GM10266 (cell line): ENCODE measurements around the gene PLEKHD1.

Experiments
- DNase-seq: peaks from one replicate; pipeline ENCODE4 v3.0.0; 2012; ENCODE audit errors: extremely low spot score
- TF ChIP-seq, protein P1 (sequence below): IDR thresholded peaks from 2 replicates; pipeline ENCODE4 v1.5.1; 2012; ENCODE audit warnings: mild to moderate bottlenecking, low read depth; ENCODE audit not compliant: control insufficient read depth, insufficient read depth; ENCODE audit errors: missing control alignments

The PLEKHD1 gene

DNA sequence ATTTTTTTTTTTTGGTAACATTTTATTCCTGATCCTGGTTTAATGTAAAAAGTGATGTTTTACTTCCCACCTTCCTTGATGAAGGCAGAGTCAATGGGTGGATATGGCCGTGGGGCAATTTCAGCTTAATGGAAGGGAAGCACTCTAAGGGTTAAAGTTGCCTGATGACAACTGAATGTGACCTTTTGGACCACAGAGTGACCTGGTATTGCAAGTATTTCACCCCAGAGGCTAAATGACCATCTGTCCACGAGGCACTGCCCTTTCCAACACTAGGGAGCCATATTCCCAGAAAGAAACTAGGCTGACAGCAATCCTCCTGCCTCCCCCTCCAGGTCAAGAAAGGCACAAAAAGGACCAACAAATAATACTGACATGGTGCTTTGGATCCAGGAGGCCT, 85.3 kb downstream of the PLEKHD1 start:
- TF ChIP-seq, protein P1, sequence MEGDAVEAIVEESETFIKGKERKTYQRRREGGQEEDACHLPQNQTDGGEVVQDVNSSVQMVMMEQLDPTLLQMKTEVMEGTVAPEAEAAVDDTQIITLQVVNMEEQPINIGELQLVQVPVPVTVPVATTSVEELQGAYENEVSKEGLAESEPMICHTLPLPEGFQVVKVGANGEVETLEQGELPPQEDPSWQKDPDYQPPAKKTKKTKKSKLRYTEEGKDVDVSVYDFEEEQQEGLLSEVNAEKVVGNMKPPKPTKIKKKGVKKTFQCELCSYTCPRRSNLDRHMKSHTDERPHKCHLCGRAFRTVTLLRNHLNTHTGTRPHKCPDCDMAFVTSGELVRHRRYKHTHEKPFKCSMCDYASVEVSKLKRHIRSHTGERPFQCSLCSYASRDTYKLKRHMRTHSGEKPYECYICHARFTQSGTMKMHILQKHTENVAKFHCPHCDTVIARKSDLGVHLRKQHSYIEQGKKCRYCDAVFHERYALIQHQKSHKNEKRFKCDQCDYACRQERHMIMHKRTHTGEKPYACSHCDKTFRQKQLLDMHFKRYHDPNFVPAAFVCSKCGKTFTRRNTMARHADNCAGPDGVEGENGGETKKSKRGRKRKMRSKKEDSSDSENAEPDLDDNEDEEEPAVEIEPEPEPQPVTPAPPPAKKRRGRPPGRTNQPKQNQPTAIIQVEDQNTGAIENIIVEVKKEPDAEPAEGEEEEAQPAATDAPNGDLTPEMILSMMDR: no peak
- no peak for DNase-seq

DNA sequence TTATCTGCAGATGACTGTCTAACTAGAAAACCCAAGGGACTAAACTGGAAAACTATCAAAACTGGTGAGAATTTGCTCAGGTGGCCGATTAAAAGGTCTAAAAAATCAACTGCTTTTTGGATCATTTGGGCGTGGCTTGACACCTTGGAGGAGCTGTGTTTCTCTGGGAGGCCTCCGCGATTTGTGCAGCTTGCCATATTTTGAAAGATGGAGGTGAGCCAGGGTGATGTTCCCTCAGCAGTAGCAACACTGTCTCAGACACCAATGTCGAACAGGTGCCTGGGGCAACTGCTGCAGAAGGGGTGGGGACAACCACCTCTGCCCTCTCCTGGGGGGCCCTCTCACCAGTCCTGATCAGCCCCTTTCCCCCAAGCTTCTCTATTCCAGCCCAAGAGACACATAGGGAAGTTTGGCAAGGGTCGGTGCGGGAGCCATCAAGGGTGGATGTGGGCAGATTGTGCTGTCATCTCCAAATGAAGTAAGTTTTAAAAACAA, 86.4 kb downstream of the PLEKHD1 start:
- DNase-seq: no peak
- TF ChIP-seq, protein P1: no peak

DNA sequence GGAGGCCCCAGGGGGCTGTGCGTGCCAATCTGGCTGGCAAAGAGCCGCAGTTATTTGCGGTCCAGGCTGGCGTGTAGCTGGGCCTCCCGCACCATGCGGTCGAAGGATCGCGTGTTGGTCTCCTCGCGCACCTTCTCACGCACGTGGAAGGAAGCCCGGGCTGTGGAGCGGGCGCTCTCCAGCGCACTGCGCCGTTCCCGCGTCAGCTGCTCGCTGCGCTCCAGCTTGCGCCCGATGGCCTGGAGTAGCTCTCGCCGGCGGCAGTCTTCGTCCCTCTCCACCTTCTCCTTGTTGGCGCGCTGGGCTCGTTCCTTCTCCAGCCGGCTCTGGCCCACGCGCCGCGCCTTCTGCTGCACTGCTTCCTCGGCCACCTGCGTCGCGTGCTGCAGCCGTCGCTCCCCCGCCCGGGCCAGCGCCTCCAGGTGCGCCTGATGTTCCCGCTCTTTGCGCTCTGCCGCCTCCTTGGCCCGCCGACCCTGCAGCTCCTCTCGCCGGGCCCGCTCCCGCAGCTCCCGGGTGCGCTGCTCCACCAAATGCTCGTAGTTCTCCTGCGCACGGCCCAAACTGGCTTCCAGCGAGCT, 87.0 kb downstream of the PLEKHD1 start:
- TF ChIP-seq, protein P1: no peak
- no peak for DNase-seq

DNA sequence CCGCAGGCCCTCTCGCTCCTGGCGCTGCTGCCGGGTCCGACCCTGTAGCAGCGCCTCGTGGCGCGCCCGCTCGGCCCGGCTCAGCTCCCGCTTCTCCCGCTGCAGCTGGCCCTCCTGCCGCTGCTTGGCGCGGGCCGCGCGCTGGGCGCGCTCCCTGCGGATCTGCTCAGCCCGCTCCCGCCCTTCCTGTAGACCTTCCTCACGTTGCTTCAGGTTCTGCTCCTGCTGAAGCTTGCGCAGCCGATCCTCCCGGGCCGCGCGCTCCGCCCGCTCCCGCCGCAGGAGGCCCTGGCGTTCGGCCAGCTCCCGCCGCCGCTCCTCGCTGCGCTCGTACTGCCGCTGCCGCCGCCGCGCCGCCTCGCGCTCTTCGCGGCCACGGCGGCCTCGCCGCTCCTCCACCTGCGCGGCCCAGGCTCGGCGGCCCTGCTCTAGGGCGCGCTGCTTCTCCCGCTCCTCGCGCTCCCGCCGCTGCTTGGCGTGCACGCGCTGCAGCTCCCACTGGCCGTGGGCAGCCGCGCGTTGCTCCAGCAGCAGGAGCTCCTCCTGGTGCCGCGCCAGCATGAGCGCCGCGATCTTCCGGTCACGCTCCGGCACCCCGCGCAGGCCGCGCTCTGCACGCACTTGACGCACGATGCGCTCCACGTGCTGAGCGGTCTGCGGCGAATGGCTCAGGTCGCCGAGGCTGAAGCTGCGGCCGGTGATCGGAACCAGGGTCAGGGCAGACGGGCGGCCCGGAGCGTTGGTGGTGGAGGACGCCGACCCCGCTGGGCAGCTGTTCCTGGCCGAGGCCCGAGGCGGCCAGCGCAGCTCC, 87.7 kb downstream of the PLEKHD1 start:
- TF ChIP-seq, protein P1: no peak

DNA sequence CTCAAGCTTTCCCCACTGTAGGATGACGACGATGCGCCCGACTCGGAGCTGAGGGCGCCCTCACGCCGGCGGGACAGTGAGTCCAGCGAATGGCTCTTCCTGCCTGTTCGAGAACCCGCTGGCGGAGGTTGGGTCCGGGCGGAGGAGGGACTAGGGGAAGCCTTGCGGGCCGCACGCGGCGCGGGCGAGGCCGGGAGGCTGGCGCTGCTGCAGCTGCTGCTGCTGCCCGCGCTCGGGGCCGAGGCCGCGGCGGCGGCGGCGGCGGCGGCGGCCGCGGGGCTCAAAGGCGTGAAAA, 88.3 kb downstream of the PLEKHD1 start:
- TF ChIP-seq, protein P1: no peak
- no peak for DNase-seq

More for the DNA sequence above, 87.7 kb downstream of the PLEKHD1 start:
- no peak for DNase-seq

DNA sequence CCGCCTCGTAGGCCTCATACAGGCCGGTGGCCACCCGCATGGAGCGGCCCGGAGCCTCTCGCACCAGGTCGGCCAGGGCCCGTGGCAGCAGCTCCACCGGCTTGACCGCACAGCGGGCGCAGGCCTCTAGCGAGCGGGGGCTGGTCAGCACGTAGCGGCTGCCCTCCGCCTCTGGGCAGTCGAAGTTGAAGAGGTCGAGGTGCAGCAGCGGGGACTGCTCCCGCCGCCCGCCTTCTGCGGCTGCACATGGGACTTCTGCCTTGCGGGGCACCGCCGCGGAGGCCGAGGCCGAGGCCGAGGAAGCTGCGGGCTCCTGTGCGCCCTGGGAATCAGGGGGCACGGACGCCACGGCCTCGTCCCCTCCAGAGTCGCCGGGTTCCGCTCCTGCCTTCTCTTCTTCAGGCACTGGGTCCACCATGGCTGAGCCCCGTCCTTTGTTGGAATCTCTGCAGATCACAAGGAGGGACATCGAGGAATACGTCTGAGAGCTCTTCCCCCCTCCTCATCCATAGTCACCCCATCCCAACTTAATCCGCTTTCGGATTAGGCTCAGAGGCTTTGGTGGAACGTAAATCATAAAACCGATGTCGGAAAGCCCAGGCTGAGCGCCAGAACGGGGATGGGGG, 88.8 kb downstream of the PLEKHD1 start:
- no peak for DNase-seq
- TF ChIP-seq, protein P1: no peak

DNA sequence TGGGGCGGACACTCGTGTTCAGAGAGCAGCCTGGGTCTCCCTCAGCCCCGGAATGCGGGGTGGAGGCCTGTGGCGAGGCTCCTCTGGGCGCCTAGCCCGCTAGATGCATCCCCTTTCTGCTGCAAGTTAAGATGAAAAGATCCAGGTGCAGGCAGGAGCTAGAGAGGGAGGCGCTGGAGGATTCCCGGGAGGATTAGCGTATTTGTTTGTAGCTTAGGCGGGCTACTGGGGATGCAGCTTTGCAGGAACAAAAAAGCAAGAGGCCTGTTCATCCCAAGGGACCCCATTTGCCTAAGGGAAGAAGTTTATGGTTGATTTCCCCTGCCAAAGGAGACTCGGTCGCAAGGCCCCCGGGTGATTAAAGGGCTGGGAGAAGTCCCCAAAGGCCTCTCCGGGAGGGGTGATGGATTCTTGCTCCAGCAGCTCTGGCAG, 89.3 kb downstream of the PLEKHD1 start:
- TF ChIP-seq, protein P1: no peak
- peak; percentile 48 for DNase-seq
